BJ (cell line): ENCODE measurements around the gene MMP14. TPM values are rescaled to one million over a fixed set of nuclear protein-coding genes. Genes with fewer than 3 reads are reported as not detected.

Experiments
- CTCF ChIA-PET: fragments of 350-600 bp; formaldehyde crosslinking; extraction: SDS; loops from one replicate; lab custom pipeline; 2021; ENCODE audit warnings: antibody characterized with exemption, inconsistent platforms; lab: Yijun Ruan, JAX
- POLR2A ChIA-PET: fragments of 300-600 bp; sonication (Branson Sonifier 250); formaldehyde crosslinking; extraction: SDS; loops from one replicate; lab custom pipeline; 2021; ENCODE audit warnings: antibody characterized with exemption; lab: Charles Lee
- DNase-seq: peaks from one replicate; pipeline ENCODE4 v3.0.0-alpha.2; 2011; ENCODE audit warnings: low read depth
- H3K27me3 ChIP-seq: 2 replicates; pipeline ENCODE4 v1.6.0; 2011; ENCODE audit warnings: low read length; ENCODE audit not compliant: control insufficient read depth, insufficient read depth
- H3K36me3 ChIP-seq: 2 replicates; pipeline ENCODE4 v1.5.1; 2011; ENCODE audit warnings: low read length; ENCODE audit not compliant: control insufficient read depth, insufficient read depth
- H3K4me3 ChIP-seq: 2 replicates; pipeline ENCODE4 v1.5.1; 2011; ENCODE audit warnings: low read depth, mild to moderate bottlenecking, control low read depth, low read length
- polyA plus RNA-seq: library from polyadenylated mRNA; depleted of rRNA; stranded (reverse); fragments of >200 nt; gene quantifications from 2 replicates; pipeline ENCODE4 v1.2.3, GENCODE V29; 2011
- TF ChIP-seq, protein P1 (sequence below): IDR thresholded peaks from 2 replicates; pipeline ENCODE4 v1.5.1; 2011; ENCODE audit warnings: low read depth, mild to moderate bottlenecking, control low read depth, inconsistent platforms, low read length, moderate library complexity; ENCODE audit not compliant: insufficient read depth

The MMP14 gene
- polyA plus RNA-seq, 1 experiment = 592 TPM

GRCh38 chr14:22841769-22842168 is 5.4 kb downstream of the MMP14 start:
- DNase-seq = no peak
- TF ChIP-seq, protein P1, sequence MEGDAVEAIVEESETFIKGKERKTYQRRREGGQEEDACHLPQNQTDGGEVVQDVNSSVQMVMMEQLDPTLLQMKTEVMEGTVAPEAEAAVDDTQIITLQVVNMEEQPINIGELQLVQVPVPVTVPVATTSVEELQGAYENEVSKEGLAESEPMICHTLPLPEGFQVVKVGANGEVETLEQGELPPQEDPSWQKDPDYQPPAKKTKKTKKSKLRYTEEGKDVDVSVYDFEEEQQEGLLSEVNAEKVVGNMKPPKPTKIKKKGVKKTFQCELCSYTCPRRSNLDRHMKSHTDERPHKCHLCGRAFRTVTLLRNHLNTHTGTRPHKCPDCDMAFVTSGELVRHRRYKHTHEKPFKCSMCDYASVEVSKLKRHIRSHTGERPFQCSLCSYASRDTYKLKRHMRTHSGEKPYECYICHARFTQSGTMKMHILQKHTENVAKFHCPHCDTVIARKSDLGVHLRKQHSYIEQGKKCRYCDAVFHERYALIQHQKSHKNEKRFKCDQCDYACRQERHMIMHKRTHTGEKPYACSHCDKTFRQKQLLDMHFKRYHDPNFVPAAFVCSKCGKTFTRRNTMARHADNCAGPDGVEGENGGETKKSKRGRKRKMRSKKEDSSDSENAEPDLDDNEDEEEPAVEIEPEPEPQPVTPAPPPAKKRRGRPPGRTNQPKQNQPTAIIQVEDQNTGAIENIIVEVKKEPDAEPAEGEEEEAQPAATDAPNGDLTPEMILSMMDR = no peak
- Histone ChIP-seq H3K4me3 (no peak overlapping the region), H3K27me3 (no peaks in the 10 kb centered on the region), H3K36me3 (peaks cover 54% of the 10 kb centered on the region)
- POLR2A ChIA-PET = no interaction called here
- CTCF ChIA-PET = interaction anchor here (9.8 kb wide), 1 partner anchor 9 kb away, joined by 246 read pairs; no protein-coding TSS in a partner anchor

- no peak for DNase-seq
- POLR2A ChIA-PET = no interaction called here
- Histone ChIP-seq H3K4me3 (no peak overlapping the region), H3K27me3 (no peaks in the 10 kb centered on the region), H3K36me3 (peaks cover 57% of the 10 kb centered on the region)
- TF ChIP-seq, protein P1 = no peak
- CTCF ChIA-PET = interaction anchor here (1.3 kb wide), 1 partner anchor 10 kb away, joined by 5 read pairs; no protein-coding TSS in a partner anchor
These were observed 6.1 kb downstream of the MMP14 start for GRCh38 chr14:22842211-22843122.

- DNase-seq = no peak
- CTCF ChIA-PET = interaction anchor here (1.3 kb wide), 1 partner anchor 10 kb away, joined by 5 read pairs; no protein-coding TSS in a partner anchor
- POLR2A ChIA-PET = no interaction called here
- Histone ChIP-seq H3K36me3 (peaks cover 57% of the 10 kb centered on the region), H3K4me3 (no peak overlapping the region), H3K27me3 (no peaks in the 10 kb centered on the region)
- TF ChIP-seq, protein P1 = no peak
These were observed 6.9 kb downstream of the MMP14 start for GRCh38 chr14:22843123-22843925.

DNA sequence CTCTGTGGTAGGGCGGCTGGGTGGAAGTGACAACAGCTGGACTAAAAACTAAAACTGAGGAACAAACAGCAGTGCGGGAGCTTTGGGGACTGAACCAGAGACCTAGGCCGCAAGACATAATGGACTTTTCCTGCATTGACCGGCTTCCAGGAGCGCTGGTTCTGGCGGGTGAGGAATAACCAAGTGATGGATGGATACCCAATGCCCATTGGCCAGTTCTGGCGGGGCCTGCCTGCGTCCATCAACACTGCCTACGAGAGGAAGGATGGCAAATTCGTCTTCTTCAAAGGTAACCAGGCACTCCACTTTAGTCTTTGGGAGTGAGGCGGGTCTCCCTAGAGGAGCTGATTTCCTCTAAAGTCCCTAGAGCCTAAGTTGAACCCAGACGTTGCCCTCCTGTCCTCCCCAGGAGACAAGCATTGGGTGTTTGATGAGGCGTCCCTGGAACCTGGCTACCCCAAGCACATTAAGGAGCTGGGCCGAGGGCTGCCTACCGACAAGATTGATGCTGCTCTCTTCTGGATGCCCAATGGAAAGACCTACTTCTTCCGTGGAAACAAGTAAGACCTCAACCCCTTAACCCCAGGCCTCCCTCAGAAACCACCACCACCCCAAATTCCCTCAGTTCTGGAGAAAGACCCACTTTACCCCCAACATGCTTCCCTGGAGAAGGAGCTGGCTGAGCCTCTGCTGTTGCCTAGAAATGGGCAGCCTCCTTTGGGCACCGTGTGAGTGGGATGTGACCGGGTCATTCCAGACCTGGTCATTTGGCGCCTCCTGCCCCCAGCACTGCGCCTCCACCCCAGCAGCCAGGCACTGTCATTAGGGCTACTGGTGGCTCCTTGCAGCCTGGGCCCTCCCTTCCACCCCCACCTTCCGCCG is 8.1 kb downstream of the MMP14 start:
- Histone ChIP-seq H3K36me3 (peaks cover 54% of the 10 kb centered on the region), H3K27me3 (no peaks in the 10 kb centered on the region), H3K4me3 (no peak overlapping the region)
- CTCF ChIA-PET = interaction anchor here (1.0 to 1.6 kb wide), 2 partner anchors 8 to 22 kb away, joined by 3 to 4 read pairs; no protein-coding TSS in a partner anchor
- POLR2A ChIA-PET = no interaction called here
- TF ChIP-seq, protein P1 = no peak
- DNase-seq = no peak
